Left renal cortex interstitium (tissue), 4 donors: Measurements from ENCODE around the gene ARL5A. TPM values are rescaled to one million over a fixed set of nuclear protein-coding genes. Genes with fewer than 3 reads are reported as not detected.

Experiments
- DNase-seq, 4 donors: peaks; one replicate each; pipeline ENCODE4 v3.0.0-alpha.2; 2013; ENCODE audit warnings: low read depth in 4 of 4, low spot score in 2 of 4, missing footprints in 1 of 4
- polyA plus RNA-seq, 4 donors: library from polyadenylated mRNA; unstranded; fragments of 120-200 nt; gene quantifications; one replicate each; pipeline ENCODE4 v1.2.1, GENCODE V29; 2013; ENCODE audit not compliant: insufficient read length in 4 of 4

The ARL5A gene
- polyA plus RNA-seq, 4 donors: 38.2 to 45.2 (median 43.1) TPM

GRCh38 chr2:151771599-151772358 is 56.4 kb downstream of the ARL5A start:
- DNase-seq: no peak

GRCh38 chr2:151770995-151771394 is 57.2 kb downstream of the ARL5A start:
- no peak for DNase-seq

- DNase-seq: no peak
These were observed 58.6 kb downstream of the ARL5A start for GRCh38 chr2:151769606-151770005.

- DNase-seq: no peak
These were observed 60.7 kb downstream of the ARL5A start for GRCh38 chr2:151767536-151767935.

- no peak for DNase-seq
These were observed 61.6 kb downstream of the ARL5A start for GRCh38 chr2:151766437-151767153.

GRCh38 chr2:151765760-151766410 is 62.3 kb downstream of the ARL5A start:
- peak; percentile 26 to 48 (median 34) for DNase-seq

GRCh38 chr2:151762694-151763093 is 65.5 kb downstream of the ARL5A start:
- no peak for DNase-seq

- DNase-seq: no peak
These were observed 66.5 kb downstream of the ARL5A start for GRCh38 chr2:151761687-151762086.

- DNase-seq: no peak
These were observed 67.0 kb downstream of the ARL5A start for GRCh38 chr2:151761193-151761592.

- no peak for DNase-seq
These were observed 68.0 kb downstream of the ARL5A start for GRCh38 chr2:151760139-151760650.

- no peak for DNase-seq
These were observed 69.5 kb downstream of the ARL5A start for GRCh38 chr2:151758744-151759143.

- DNase-seq: no peak
These were observed 70.4 kb downstream of the ARL5A start for GRCh38 chr2:151757861-151758260.

GRCh38 chr2:151756820-151757219 is 71.4 kb downstream of the ARL5A start:
- no peak for DNase-seq

- DNase-seq: no peak
These were observed 73.8 kb downstream of the ARL5A start for GRCh38 chr2:151754253-151754897.

- DNase-seq: no peak
These were observed 74.7 kb downstream of the ARL5A start for GRCh38 chr2:151753540-151753939.

Other genes with a start within 250 kb of the ARL5A start
- gene NEB, start 93.9 kb downstream of the ARL5A start, polyA plus RNA-seq: 10 to 100 TPM in 2 of 4 donors, 1 to 10 TPM in 2; 8.1 to 25.2 (median 13.2) TPM